Pulmonary artery endothelial cell (primary cell): ENCODE measurements around the gene ABCC4. TPM values are rescaled to one million over a fixed set of nuclear protein-coding genes. Genes with fewer than 3 reads are reported as not detected.

ENCODE experiments used
- DNase-seq: peaks from one replicate; pipeline ENCODE4 v3.0.0-alpha.2; 2011; ENCODE audit warnings: low read depth, low spot score
- total RNA-seq: library from RNA; depleted of rRNA; stranded (reverse); fragments of >200 nt; gene quantifications from 2 replicates; pipeline ENCODE4 v1.2.3, GENCODE V29; 2014

Gene ABCC4
- total RNA-seq, 1 donor from 2014 or later, result 32.4 TPM

DNA sequence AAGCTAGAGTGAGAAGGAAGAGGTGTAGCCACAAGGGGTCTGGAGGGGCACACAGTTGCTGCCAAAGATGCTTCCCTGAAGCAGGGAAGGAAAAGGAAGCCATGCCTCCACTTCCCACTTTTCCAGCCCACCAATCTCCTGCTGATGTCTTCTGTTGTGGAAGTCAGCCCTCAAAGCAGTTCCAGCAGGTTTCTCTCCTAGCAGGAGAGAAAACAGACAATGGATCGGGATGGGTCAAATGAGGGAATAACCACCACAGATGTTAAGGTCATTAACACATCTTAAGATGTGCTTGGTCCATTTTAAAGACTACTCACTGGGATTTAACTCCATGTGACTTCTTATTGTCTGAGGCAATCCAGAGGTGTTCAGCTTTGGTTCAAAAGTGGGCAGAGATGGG, 304.8 kb downstream of the ABCC4 start:
- no peak for DNase-seq

DNA sequence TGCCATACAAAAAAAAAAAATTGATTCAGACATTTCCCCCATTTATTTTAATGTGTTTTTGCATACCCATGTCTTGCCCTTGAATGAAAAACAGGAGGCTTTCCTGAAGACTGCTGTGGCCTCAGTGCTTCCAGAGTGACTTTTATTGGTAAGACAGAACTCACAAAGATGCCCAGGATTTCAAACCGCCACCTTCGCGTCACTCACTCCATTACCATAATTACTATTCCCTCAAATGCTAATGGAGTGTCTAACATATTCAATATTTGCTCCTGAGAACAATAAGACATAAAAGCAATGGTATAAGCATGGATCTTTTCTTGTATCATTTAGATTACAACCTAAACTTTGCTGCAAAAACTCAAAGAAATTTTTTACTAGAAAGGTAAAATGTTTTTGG, 306.7 kb downstream of the ABCC4 start:
- DNase-seq, result no peak

DNA sequence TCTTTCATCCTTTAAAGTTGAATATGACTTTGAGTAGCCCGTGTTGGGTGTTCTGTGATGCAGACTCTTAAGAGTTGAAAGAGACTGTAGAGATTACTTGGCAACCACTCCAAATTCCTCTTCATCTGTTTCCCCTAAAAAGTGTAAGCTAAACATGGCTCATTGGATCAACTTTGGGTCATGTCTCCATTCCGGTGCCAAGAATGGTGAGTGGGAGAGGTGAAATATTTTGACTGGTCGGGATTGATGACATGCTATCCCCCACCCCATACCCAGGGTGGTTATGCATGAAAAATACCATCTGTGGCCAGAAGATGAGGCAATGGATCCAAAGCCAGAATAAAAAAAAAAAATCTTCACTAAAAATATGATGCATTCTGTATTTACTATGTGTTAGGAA, 307.6 kb downstream of the ABCC4 start:
- no peak for DNase-seq

DNA sequence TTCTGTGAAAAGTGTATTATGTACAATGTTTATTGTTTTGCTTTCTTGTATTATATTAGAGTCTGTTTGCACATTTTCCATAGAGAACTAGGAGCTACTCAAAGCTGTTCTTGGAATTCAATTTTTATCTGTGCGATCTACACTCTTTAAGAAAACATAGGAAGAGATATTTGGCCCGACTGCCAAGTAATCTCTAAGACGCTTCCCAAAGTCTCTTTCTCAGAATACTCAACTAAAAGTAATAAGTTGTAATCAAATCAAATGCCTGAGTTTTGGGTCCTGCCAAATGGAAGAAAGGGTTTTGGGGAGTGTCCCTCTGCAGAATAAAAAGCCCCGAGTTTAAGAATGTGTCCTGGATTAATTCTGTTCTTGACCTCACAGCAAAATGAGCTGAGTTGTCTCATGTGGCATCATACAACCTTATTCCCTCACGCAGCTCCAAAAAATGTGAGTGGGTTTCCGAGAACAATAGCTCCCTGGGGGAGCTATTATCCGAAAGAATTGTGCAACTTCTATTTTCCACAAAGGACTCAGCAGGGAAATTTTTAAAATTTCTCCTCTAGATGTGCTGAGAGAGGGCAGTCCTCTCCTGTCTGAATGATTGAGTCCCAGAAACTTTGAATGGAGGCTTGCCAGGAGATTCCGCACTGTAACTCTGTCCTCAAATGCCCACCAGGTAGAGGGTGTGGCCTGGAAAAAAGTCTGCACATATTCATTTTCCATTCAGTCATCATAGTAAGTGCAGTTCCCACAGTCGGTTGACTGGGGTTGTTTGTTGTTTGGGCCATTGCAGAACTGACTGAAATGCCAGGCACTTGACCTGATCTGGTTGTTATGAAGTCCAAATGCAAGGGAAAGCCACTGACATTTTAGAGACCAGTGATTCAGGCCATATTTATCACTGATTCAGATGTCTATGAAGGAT, 309.0 kb downstream of the ABCC4 start:
- DNase-seq, result no peak

DNA sequence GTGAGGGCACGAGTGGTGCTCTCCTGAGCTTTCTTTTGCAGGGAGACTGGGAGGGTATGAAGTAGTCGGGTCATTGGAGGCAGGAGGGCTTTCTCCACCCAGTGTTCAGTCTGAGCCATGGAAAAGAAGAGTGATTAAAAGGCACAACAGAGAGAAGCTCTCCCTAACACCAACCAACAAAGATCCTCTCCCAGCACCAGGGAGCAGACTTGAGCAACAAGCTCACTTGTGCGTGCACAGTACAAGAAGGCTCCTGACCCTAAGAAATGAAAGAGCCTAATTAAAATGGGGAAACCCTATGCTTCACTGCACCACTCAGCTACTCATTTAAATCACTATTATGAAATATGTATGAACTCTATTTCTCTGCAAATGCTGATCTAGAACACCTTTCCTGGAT, 312.6 kb downstream of the ABCC4 start:
- DNase-seq, result no peak

DNA sequence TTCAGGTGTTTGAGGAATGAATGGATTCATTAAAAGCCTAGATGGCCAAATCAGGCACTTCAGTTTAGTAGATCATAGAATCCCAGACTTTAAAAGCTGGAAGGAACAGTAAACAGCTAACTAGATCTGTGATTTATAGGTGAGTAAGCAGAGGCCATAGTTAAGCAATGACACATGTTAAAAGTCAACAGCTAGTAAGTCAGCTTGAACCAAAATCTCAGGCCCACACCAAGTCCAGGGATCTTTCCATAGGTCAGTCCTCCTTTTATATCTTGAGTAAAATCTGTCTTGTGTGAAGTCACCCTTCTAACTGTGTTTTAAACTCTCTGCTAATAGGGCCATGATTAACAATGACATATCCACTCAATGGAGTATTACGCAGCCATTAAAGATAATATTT, 313.4 kb downstream of the ABCC4 start:
- no peak for DNase-seq

DNA sequence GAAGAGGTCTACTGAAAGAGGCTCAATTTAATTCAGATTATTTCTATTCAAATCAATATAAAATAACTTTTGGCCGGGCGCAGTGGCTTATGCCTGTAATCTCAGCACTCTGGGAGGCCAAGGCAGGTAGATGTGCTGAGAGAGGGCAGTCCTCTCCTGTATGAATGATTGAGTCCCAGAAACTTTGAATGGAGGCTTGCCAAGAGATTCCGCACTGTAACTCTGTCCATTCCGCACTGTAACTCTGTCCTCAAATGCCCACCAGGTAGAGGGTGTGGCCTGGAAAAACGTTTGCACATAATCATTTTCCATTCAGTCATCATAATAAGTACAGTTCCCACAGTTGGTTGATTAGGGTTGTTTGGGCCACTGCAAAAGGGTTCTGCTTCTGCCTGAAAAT, 314.2 kb downstream of the ABCC4 start:
- no peak for DNase-seq

DNA sequence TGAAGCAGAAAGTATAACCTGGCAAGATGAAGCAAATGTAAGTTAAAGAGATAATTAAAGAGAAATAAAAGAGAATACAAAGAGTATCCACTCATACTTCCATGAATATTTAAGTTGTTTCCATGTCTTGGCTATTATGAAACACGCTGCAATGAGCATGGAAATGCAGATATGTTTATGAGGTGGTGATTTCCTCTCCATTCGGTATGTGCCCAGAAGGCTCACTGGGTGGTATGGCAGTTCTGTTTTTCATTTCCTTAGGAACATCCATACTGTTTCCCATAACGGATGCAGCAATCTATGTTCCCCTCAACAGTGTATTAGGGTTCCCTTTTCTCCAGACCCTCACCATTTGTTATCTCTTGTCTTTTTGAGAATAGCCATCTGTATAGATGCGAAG, 316.3 kb downstream of the ABCC4 start:
- no peak for DNase-seq

DNA sequence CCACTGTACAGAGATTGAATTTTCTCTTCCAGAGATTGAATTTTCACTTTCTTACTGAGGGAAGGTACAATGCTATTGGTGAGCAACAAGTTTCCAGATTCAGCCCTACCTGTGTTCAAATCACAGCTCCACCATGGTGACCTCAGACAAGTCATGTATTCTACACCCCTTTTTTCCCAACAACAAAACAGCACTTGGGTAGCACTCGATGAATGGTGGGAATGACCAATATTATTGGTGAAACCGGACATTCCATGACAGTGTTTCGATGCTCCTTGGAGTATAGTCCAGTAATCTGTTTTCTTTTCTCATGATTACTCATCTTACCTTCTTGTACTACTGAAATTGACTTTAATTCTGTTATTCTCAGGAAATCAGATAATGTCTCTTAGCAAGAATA, 322.7 kb downstream of the ABCC4 start:
- no peak for DNase-seq

DNA sequence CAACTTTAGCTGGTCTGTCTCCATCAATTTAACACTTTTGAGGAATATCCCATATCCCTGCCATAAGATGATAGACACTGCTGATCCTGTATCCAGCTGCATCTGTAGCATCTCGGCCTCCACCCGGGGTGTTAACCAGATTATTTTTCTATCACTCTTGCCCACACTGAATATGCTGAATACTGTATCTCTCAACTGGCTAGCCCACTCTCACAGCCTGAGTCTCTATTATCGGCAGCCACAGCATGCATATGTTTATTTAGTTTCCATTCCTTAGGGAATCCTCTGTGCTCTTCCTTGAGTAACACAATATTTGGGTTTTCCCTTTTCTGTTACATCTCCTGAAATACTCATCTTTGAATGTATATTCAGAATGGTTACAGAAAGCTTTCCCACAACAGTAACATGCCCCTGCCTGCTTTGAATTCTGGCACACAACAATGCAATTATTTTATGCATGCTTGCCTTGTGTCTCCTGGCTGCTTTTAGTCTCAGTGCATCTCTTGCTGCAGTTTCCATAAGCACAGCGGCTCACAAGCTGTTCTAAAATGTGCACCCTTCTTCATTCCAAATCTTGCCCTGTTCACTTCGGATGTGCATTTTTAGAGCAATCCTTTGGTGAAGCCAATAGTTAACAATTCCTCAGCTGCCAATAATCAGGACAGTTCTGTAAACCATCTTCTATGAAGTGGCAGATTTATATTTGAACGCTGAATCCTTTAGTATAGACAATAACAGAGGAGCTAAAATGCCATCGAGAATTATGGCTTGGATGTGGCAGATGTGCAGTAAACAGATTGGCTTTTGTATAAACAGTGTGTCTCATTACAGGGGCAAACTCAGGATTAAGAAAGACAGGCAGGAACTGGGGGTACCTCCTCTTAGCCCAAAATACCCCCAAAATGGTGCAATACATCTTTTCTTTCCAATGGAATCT, 327.0 kb downstream of the ABCC4 start:
- DNase-seq, result no peak

DNA sequence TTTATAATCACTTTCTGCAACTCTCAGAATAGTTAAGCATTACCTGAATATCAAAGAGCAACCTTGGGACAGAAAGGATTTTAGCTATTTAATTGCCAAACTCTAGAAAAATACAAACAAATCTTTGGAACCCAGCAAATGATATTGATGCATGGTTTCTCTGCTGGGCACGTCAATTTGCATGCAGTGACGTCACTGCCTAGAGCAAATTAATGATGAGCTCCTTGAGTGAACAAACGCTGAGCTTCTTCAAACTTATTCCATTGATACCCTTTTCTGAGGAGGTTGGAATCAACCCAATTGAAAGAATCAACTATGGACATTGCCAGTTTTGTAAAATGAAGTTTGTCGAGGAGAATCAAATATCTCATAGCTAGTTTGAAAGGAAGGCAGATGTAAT, 329.0 kb downstream of the ABCC4 start:
- DNase-seq, result no peak
